ENCODE measurements around the gene MORC1.
"Not testable (repeated sequence)": the region's sequence is repeated elsewhere in the genome, so short reads cannot be mapped to it uniquely, and the experiment has no call there.

The MORC1 gene

GRCh38 chr3:109117939-109118338 lies at the start of gene MORC1:
Gene MORC1, minus strand, starts transcription at chr3:109118134. Its CDS starts 75 bp downstream, at chr3:109118059.
- no peak for DNase-seq

- DNase-seq: no peak
These were observed 48.0 kb upstream of the MORC1 start for GRCh38 chr3:109165905-109166304.

GRCh38 chr3:109161487-109162123 lies 43.7 kb upstream of the MORC1 start:
- DNase-seq: no peak

GRCh38 chr3:109155828-109156227 lies 37.9 kb upstream of the MORC1 start:
- no peak for DNase-seq

DNA sequence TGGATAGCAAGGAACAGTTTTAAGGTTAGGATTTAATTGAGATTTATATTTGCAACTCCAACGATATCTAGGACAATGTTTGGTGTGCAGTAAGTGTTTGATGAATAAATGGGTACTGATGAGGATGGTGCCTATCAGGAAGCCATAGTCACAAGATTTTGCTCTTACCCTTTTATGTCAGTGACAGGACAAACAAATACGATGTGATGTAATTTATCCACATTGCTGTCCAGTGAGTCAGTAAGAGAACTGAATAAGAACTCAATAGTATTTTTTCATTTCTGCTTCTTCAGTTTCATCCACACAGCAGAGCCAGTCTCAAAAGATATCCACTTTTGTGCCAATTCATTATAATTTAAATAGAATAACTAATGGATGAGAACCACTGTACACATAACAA lies 37.0 kb upstream of the MORC1 start:
- DNase-seq: no peak

DNA sequence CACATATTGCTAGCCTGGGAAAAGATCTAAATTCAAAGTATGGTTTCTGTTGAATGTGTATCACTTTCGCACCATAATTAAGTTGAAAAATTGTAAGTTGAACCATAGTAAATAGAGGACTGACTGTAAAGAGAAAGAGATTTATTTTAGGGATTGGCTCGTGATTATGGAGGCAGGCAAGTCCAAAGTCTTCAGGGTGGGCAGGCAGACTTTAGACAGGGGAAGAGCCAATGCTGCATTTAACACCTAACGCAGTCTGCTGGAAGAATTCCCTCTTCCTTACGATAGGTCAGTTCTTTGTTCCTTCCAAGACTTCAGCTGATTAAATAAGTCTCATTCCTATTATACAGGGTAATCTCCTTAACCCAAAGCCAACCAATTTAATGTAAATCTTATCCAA lies 34.4 kb upstream of the MORC1 start:
- DNase-seq: no peak

GRCh38 chr3:109149078-109149477 lies 31.1 kb upstream of the MORC1 start:
- DNase-seq: no peak

DNA sequence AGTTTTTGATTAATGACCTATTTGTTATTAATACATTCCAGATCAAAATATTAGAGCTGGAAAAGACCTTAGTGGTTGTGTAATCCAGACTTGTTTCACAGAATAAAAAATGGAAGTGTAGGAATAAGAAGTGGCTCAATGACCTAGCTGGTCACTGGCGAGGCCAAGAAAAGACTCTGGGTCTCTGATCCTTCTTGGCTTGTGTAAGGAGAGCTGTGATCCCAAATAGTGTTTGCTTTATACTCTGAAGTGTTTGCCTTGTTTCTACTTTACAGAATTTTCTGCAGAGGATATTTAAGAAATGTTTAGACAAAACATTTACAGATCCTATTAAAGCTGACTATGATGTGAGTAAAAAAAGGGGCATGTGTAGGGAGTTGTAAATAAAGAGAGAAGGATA lies 25.7 kb upstream of the MORC1 start:
- no peak for DNase-seq

GRCh38 chr3:109140318-109140717 lies 22.4 kb upstream of the MORC1 start:
- DNase-seq: no peak

DNA sequence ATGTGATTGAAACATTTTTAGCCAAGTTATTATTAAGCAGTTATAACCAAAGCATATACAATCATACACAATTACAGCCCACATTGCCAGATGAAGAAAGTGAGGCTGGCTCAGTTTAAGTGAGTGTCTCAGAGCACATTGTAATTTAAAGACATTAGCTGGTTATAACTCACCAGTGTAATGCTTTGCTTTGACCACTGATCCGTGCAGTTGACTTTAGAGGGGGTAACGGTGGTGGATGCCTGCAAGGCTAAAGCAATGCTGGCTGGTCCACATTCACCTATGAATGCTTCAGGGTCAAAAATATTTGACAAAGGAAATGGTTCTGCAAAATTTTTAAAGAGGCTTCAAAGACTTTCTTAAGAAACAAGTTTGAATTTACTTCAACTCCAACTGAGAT lies 19.8 kb upstream of the MORC1 start:
- no peak for DNase-seq

GRCh38 chr3:109136523-109136922 lies 18.6 kb upstream of the MORC1 start, which contains the start of gene C3orf85:
Gene C3orf85, plus strand, starts transcription at chr3:109136719. Its CDS starts 129 bp downstream, at chr3:109136848.
- DNase-seq: no peak

- DNase-seq: not testable (repeated sequence)
These were observed 15.5 kb upstream of the MORC1 start for GRCh38 chr3:109133474-109133816.

DNA sequence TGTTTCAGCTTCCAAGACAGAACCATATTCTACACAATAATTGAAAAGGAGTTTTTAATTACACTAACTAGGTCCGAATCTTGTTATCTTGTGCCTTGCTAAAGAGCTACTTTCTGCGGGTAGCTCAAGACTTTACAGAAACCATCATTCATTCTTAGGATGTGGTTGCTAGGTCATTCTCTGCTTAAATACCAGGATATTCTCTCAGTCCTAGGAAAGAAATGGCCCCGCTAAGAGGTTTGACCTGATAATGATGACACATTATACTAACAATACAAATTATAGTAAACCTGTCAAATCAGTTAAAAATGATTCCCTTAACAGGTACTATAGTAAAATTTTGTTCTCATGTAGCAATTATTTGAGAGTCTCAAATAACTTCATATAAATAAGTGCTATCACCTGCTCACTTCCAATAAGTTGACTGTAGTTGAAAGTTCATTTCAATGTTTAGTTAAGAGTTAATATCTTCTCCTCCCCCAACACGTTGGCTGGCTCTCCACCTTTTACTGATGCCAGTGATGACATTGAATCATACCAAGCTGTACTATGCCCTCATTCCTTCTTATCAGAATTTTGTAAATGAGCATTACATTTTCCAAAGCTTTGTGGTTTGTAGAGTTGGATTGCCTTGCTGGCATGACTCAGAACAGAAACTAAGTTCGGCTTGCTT lies 15.0 kb upstream of the MORC1 start:
- DNase-seq: no peak

DNA sequence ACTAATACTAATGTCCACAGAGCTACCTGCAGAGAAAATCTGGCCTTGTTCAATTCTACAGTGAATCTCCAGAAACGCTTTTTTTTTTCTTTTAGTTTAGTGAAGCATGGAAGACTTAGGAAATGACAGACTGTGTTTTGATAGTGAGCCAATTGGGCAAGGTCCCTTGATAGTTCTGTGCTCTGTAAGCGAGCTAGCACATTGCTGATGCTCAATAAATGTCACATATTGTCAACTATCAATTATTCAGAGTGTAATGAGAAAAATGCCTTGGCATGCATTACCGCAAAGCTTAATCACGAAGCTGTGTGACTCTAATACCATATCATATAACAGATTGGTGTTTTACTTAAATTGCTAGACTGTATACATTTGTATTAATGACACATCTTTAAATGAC lies 13.3 kb upstream of the MORC1 start:
- DNase-seq: peak; percentile 49

DNA sequence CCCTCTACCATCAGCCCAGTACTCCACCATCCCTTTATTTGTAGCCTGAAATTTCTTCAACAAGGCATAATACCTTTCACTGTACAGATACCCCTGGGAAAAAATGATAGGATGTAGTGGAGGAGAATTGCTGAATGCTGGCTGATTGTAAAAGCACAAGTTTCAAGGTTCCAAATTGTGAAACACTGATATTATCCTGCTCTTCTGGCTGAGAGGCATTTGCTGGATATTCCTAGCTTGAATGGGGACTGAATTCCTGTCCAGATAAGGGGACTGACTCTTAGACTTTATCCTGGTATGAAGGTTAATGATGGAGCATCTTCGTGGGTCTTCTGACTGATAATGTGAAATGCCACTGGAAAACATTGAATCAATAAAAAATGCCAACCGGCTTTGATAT lies 9.6 kb upstream of the MORC1 start:
- DNase-seq: no peak

- no peak for DNase-seq
These were observed 8.0 kb upstream of the MORC1 start for GRCh38 chr3:109125902-109126301.

GRCh38 chr3:109122690-109123089 lies 4.8 kb upstream of the MORC1 start:
- no peak for DNase-seq

- DNase-seq: no peak
These were observed 650 bp upstream of the MORC1 start for GRCh38 chr3:109118584-109118983.

DNA sequence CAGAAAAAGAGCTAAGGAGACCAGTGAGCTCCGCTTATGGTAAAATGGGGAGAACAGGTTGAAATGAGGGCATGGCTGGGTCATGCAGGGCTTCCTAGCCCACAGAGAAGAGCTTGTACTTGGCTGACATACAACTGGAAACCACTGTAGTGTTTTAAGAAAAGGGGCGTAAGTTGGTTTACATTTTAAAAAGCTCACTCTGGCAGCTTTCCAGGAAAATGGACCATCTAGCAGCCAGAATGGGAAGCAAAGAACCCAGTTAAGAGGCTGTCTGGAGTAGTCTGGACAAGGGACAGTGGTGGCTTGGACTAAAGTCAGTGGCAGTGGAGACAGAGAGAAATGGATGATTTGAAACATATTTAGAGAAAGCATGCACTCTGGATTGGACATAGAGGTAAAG lies 1.9 kb downstream of the MORC1 start:
- DNase-seq: no peak

DNA sequence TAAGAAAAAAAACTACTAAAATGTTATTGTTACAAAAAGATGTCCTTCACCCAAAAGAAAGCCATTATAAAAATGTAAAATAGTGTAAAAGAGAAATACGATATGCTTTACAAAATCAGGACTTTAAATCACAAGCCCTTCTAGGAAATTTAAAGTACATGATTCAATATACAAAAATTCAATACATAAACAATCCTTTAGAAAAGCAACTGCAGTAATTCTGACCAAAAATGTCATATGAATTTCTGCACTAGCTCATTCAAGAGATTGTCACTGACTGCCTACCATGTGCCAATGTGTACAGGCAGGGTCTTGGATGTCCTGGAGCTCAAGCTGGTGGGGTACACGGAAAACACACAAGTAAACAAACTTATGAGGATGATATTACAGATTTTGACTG lies 2.5 kb downstream of the MORC1 start:
- DNase-seq: no peak

DNA sequence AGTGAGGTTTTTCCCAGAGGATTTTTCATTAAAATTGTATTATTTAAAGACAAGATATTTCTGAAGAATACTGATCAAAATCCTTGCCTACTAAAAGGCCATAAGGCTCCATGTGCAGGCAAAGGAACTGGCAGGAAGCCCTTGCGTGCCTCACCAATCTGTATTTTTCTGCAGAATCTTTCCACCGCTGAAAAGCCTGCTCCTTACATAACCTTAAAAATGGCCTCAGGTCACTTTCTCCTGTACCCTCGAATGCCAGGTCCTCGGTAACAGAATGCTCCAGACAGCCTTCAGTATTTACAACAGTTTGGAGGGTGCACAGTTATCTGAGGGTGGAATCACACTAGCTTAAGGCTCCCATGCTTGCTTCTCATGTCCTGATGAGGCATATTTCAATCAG lies 3.2 kb downstream of the MORC1 start:
- no peak for DNase-seq

DNA sequence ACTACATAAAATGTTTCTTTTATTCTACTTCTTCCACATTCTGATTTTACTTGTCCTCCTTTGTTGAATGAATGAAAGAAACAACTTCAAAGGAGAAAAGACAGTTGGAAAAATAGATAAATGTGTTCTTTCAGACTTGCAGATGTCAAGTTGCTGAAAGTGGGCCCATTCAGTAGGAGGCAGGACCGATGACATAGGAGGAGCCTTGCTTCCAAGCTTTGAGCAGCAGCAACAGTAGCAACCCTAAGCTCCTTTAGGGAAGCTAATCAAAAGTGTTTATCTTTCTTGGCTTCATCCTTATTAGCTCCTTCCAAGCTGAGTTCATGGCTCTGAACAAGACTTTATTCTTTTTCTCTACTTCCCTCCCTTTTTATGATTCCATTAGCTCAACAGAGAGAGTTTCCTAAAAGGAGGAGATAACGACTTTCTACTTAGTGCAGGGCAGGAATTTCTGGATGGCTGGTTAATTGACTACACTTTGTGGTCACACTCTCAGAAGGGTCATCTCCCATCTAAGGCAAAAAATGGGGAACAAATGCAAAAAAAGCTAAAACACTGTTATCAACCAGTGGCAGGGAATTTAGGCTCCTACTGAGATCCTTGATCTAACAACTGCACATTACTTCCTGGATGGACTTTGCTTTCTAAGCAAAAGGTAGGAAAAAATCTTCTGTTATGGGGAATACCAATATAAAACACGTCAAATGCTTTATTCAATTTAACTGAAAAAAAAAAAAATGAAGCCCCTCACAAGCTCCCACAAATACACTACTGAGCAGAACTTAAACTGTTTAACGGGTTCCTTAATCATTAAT lies 4.8 kb downstream of the MORC1 start:
- no peak for DNase-seq

DNA sequence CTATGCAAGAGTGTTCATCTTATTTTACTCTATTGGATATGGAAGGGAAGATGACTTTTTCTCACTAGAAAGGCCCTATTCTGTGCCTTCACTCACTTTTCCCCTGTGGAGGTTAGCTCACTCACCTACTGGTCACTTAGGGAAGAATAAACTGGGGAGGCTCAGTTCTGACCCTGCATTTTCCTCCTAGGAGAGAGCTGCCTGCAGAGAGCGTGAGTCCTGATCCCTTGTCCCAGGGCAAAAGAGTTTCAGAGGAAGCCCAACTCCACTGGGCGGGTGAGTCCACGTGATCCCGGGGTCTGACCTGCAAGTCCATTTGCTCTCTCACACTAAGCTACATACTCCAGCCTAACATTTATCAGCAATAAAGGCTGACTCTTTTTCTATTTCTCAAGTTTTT lies 8.4 kb downstream of the MORC1 start:
- no peak for DNase-seq

- peak; percentile 2 for DNase-seq
These were observed 19.8 kb downstream of the MORC1 start for GRCh38 chr3:109098079-109098644.

Data from NCI-H2171 (cell line).